C4-2B (cell line): ENCODE measurements around the gene BCKDK.

Experiments used
- CTCF ChIP-seq: fragments of 450-650 bp; conservative IDR thresholded peaks from 2 replicates; pipeline ENCODE4 v1.5.1; 2017; ENCODE audit warnings: mild to moderate bottlenecking
- ZFX ChIP-seq: fragments of 450-650 bp; IDR thresholded peaks from 2 replicates; pipeline ENCODE4 v1.6.1; 2017

DNA sequence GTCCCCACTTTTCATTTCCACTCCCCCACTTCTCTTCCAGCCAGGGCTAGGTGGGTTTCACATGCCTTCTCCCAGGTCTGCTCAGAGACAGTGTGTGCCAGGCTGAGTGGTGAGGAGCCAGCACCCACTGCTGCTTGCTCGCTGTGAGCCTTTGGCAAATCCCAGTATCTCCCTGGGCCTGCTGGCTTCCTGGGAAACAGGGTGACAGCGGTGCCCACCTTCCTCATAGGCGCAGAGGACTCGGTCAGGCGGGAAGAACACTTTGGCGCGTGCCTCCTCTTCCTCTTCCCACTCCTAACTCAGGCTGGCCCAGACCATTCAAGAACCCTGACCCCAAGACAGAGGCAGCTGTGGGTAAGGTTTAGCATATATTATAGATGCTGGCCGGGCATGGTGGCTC lies 19.0 kb upstream of the BCKDK start:
- no peak for TF ChIP-seq CTCF
- TF ChIP-seq ZFX = no peak
